Measurements from ENCODE around the gene ZBTB42.

- TF ChIP-seq CTCF (CRISPR knock-in tag; IDR thresholded peaks at IDR 0.05) (no peak), JUN (CRISPR knock-in tag; IDR thresholded peaks at IDR 0.05) (no peak), ZNF776 (CRISPR knock-in tag; IDR thresholded peaks at IDR 0.05) (no peak), HMG20B (CRISPR knock-in tag; conservative IDR thresholded peaks at IDR 0.05) (no peak), ZFP37 (CRISPR knock-in tag; IDR thresholded peaks at IDR 0.05; ENCODE audit: borderline replicate concordance) (no peak), TEAD3 (CRISPR knock-in tag; optimal IDR thresholded peaks at IDR 0.05; ENCODE audit: borderline replicate concordance) (no peak), EZH2 (conservative IDR thresholded peaks at IDR 0.05; ENCODE audit: low read depth, low read length) (no peak), HNF1B (CRISPR knock-in tag; IDR thresholded peaks at IDR 0.05) (no peak), ZNF7 (CRISPR knock-in tag; IDR thresholded peaks at IDR 0.05) (no peak), MYC (CRISPR knock-in tag; IDR thresholded peaks at IDR 0.05; ENCODE audit: borderline replicate concordance) (no peak), POGK (CRISPR knock-in tag; conservative IDR thresholded peaks at IDR 0.05) (no peak)
- TF ChIP-seq, protein P1, sequence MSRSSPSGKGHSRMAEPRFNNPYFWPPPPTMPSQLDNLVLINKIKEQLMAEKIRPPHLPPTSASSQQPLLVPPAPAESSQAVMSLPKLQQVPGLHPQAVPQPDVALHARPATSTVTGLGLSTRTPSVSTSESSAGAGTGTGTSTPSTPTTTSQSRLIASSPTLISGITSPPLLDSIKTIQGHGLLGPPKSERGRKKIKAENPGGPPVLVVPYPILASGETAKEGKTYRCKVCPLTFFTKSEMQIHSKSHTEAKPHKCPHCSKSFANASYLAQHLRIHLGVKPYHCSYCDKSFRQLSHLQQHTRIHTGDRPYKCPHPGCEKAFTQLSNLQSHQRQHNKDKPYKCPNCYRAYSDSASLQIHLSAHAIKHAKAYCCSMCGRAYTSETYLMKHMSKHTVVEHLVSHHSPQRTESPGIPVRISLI (CRISPR knock-in tag; IDR thresholded peaks at IDR 0.05; ENCODE audit: borderline replicate concordance): no peak
Measured at GRCh38 chr14:104788873-104789663, 11.8 kb upstream of the ZBTB42 start.

Measured in HepG2 (cell line).